Activated CD4-positive, alpha-beta memory T cell treated with anti-CD3 and anti-CD28 coated beads, Interleukin-2, amount 10 ng/mL, durations not matched to agents 7 days and 5 days (primary cell): Measurements from ENCODE around the gene SDHAF1. TPM values are rescaled to one million over a fixed set of nuclear protein-coding genes. Genes with fewer than 3 reads are reported as not detected.

Source experiments
- CTCF ChIA-PET: fragments of 350-600 bp; sonication (Branson Sonifier 250); formaldehyde crosslinking; loops from one replicate; lab custom pipeline; 2021; ENCODE audit warnings: antibody characterized with exemption, inconsistent platforms; lab: Charles Lee
- POLR2A ChIA-PET: fragments of 350-600 bp; sonication (Branson Sonifier 250); formaldehyde crosslinking; loops from one replicate; lab custom pipeline; 2021; ENCODE audit warnings: antibody characterized with exemption; lab: Charles Lee
- DNase-seq: peaks from one replicate; pipeline ENCODE4 v3.0.0-alpha.2; 2020
- H3K27ac Mint-ChIP-seq: one replicate; pipeline ENCODE4 v1.8.0; 2021; ENCODE audit warnings: mild to moderate bottlenecking, mixed read lengths
- H3K27me3 Mint-ChIP-seq: one replicate; pipeline ENCODE4 v1.8.0; 2021; ENCODE audit warnings: mixed read lengths
- H3K36me3 Mint-ChIP-seq: one replicate; pipeline ENCODE4 v1.8.0; 2021; ENCODE audit warnings: low read depth, mixed read lengths
- H3K4me1 Mint-ChIP-seq: one replicate; pipeline ENCODE4 v1.8.0; 2021; ENCODE audit warnings: mixed read lengths
- H3K4me3 Mint-ChIP-seq: one replicate; pipeline ENCODE4 v1.8.0; 2021; ENCODE audit warnings: mild to moderate bottlenecking, mixed read lengths
- H3K9me3 Mint-ChIP-seq: one replicate; pipeline ENCODE4 v1.8.0; 2021; ENCODE audit warnings: mixed read lengths
- total RNA-seq, 2 experiments: library from RNA; stranded (reverse); gene quantifications; one replicate each; pipeline ENCODE4 v1.2.3, GENCODE V29; 2021

SDHAF1 gene
- total RNA-seq, 2 experiments from 2014 or later = 17.3 to 18.3 TPM

DNA sequence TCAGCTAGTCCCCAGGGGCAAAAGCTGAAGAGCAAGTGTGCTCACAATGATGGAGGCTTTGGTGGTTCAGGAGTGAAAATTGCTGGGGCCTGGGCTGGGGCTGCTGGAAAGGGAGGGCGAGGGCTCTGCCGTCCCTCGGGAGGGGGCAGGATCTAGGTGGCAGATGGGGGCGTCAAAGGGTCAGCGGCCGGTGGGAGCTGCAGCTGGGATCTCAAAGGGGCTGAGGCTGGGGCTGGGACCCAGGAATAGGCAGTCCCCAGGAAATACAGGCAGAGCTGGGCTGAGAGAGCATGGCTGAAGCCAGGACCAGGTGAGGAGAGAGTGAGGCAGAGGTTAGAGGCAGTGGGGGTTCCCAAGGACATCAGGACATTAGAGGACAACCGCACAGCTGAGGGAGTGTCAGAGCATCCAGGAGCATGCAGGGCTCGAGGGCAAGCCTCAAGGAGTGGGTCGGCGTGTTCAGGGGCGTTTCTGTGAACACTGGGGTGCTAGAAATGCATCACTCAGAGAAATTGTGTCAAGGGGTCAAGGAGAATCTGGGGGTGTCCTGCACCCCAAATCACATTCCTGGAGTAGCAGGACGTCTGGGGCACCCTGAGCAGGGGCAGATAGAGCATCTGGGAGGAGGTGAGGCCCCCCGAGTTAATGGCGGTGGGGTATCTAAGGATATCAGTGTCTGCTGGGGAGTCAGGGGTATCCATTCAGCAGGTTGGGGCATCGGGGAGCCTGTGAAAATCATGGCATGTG lies 14.8 kb downstream of the SDHAF1 start:
- peaks cover 8% of the 10 kb centered on the region for H3K36me3 Mint-ChIP-seq
- H3K27me3 Mint-ChIP-seq = no peaks in the 10 kb centered on the region
- H3K4me3 Mint-ChIP-seq = peak overlapping the region; percentile 40
- ChIA-PET CTCF (interaction anchor here (1.2 kb wide), 1 partner anchor 12 kb away, joined by 3 read pairs; no protein-coding TSS in a partner anchor), POLR2A (interaction anchor here (0.9 kb wide), 1 partner anchor 14 kb away, joined by 3 read pairs; no protein-coding TSS in a partner anchor)
- H3K9me3 Mint-ChIP-seq = no peaks in the 10 kb centered on the region
- no peak for DNase-seq
- peaks cover 35% of the 10 kb centered on the region for H3K4me1 Mint-ChIP-seq
- no peak overlapping the region for H3K27ac Mint-ChIP-seq

DNA sequence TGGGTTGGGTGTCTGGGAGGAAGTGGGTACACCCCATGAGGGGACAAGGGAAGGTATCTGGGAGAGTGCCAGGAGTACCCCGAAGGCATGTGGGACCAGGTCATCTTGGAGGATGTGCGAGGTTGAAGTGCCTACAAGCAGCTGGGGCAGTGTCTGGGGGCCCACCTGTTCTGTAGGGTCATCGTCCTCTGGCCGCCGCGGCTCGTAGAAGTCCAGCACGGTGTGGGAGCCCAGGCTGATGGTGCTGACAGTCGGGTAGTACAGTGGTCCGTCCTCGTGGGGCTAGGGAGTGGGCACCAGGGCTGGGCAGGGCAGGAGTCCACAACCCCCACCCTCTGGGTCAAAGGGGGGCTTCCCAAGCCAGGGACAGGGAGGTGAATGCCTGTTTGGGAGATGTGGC lies 15.4 kb downstream of the SDHAF1 start:
- Mint-ChIP-seq H3K9me3 (no peaks in the 10 kb centered on the region), H3K4me1 (peaks cover 41% of the 10 kb centered on the region), H3K27me3 (no peaks in the 10 kb centered on the region), H3K4me3 (no peak overlapping the region), H3K27ac (no peak overlapping the region), H3K36me3 (peaks cover 8% of the 10 kb centered on the region)
- no peak for DNase-seq
- ChIA-PET POLR2A (interaction anchor here (0.9 kb wide), 1 partner anchor 15 kb away, joined by 3 read pairs; no protein-coding TSS in a partner anchor), CTCF (no interaction called here)

DNA sequence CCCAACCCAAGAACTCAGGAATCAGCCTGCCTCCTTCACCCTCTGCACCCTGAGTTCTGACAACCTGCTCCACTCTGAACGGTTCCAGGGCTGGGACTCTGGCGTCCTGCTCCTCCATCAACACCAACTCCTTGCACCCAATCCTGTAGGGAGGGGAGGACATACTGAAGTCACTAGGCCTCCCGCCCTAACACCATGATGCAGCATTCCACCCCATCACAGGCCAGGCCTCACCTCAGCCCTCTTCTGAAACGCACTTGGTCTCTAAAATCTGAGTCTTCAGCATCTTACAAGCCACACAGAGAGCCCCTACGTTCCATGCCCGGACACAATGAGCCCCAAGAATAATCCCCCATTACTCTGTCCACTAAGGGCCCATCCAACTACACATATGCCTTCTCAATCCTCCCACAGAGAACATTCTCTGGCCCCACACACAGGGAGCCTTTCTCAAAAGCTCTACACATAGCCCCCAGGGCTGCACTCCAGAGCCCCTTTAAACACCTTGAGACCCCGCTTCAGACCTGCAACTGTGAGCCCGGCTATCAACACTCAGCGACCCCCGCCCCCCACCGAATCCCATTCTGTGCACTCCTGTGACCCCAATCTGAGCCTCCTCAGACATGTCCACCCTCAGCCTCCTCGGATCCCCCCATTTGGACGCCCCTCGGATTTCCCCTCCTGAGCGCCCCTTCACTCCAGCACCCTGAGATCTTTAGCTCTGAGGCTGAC lies 18.5 kb downstream of the SDHAF1 start:
- Mint-ChIP-seq H3K4me3 (peak overlapping the region; percentile 93), H3K27ac (peak overlapping the region; percentile 89), H3K27me3 (no peaks in the 10 kb centered on the region), H3K36me3 (peaks cover 12% of the 10 kb centered on the region), H3K9me3 (no peaks in the 10 kb centered on the region), H3K4me1 (peaks cover 48% of the 10 kb centered on the region)
- POLR2A ChIA-PET = interaction anchor here (0.9 to 2.8 kb wide), 11 partner anchors 9 to 365 kb away, joined by 3 to 16 read pairs (median 4); partner anchors contain the start of genes COX6B1, POLR2I, SDHAF1 and TBCB
- no peak for DNase-seq
- CTCF ChIA-PET = interaction anchor here (0.7 to 2.1 kb wide), 8 partner anchors 16 to 131 kb away, joined by 3 to 10 read pairs (median 4); partner anchors contain the start of gene THAP8

DNA sequence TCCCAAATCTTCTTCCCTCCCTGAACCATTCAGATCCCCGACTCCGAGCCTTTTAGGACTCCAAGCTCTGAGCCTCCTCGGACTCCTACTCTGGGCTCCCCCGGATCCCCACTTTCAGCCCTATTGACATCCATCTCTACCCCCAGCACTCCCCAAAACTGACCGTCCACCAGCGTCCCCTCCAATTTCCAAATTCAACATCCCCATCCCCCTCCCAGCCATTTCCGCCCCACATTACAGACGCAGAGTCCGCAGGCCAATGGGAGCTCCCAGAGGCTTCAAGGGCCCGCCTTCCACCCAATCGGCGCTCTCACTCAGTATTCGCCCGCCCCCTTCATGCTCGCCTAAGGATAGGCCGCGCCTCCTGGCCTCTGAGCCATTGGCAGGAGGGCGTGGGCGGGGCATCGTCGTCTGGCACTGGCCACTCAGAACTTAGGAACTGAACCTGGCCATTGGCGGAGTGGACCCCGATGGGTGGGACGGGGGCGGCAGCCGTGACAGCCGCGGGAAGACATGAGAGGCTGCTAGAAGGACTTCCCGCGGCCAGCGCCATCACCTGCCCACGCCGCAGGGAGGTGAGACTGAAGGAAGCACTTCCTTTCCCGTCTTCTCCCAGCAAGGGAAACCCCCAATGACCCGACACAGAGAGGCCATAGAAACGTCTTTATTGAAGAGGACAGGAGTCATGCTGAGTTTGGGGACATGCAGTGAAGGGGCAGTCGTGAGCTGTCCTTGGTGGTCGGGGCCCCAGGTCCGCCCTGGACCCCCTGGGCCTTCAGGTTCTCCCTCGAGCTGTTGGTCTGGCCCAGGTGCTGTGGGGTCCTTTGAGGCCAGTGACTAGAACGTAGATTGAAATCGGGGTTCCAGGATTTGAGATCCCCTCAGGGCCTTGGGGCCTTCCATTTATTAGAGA lies 19.3 kb downstream of the SDHAF1 start, which contains the start of gene ALKBH6:
Gene ALKBH6 (minus strand): TSS at position 202 of the 913 bp plus-strand sequence. CDS start 816 bp downstream, outside the sequence.
- peak within 1 kb of the TSS; percentile 93 for H3K4me3 Mint-ChIP-seq
- CTCF ChIA-PET = interaction anchor here (0.7 to 2.1 kb wide), 8 partner anchors 16 to 132 kb away, joined by 3 to 10 read pairs (median 4); partner anchors contain the start of gene THAP8
- POLR2A ChIA-PET = interaction anchor here (0.9 to 2.8 kb wide), 12 partner anchors 10 to 366 kb away, joined by 3 to 16 read pairs (median 5); partner anchors contain the start of genes COX6B1, POLR2I, SDHAF1 and TBCB
- peaks cover 45% of the 10 kb centered on the region for H3K4me1 Mint-ChIP-seq
- peaks cover 12% of the 10 kb centered on the region for H3K36me3 Mint-ChIP-seq
- no peaks in the 10 kb centered on the region for H3K27me3 Mint-ChIP-seq
- peak within 1 kb of the TSS; percentile 89 for H3K27ac Mint-ChIP-seq
- H3K9me3 Mint-ChIP-seq = no peaks in the 10 kb centered on the region
- peak; percentile 100 for DNase-seq

DNA sequence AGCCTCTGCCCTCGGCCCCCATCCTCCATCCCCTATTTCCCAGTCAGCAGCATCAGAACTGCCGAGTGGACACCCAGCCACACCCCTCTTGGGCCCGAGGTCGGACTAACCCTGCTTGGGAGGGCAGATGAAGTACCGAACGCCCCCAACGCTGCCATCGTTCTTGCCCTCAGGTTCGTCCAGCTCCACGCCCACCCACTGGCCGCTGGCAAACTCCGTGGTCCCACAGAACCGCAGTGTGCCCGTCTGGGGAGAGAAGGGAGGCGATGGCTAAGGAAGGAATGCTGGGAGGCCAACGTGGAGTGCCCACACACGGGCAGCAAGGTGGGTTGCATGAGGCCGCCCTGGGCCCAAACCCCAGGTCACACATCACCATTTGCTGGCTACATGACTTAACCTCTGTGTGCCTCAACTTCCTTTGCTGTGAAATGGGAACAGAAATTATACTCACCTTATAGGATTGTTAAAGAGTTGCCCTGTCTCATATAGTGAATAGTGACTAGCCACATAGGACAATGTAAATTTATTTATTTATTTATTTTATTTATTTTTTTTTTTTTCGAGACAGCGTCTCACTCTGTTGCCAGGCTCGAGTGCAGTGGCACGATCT lies 24.2 kb downstream of the SDHAF1 start:
- Mint-ChIP-seq H3K27me3 (no peaks in the 10 kb centered on the region), H3K36me3 (peaks cover 24% of the 10 kb centered on the region), H3K4me1 (peaks cover 20% of the 10 kb centered on the region), H3K4me3 (no peak overlapping the region), H3K9me3 (no peaks in the 10 kb centered on the region), H3K27ac (no peak overlapping the region)
- CTCF ChIA-PET = interaction anchor here (0.7 kb wide), 1 partner anchor 15 kb away, joined by 3 read pairs; no protein-coding TSS in a partner anchor
- POLR2A ChIA-PET = no interaction called here
- DNase-seq = no peak

DNA sequence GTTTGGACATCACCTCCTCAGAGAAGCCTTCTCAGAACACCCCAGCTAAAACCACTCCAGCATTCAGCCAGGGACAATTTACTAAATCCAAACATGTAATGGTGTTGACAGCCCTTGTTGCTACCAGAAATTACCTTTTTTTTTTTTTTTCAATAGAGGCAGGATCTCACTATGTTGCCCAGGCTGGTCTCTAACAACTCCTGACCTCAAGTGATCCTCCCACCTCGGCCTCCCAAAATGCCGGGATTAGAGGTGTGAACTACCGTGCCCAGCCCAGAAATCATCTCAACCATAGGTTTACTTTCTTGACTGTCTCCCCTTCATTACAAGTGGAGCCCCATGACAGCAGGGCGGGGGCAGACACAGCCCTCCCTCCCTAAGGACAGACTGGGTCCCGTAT lies 28.4 kb downstream of the SDHAF1 start:
- no peaks in the 10 kb centered on the region for H3K9me3 Mint-ChIP-seq
- H3K4me3 Mint-ChIP-seq = no peak overlapping the region
- peaks cover 22% of the 10 kb centered on the region for H3K36me3 Mint-ChIP-seq
- no peaks in the 10 kb centered on the region for H3K4me1 Mint-ChIP-seq
- ChIA-PET CTCF (no interaction called here), POLR2A (no interaction called here)
- DNase-seq = no peak
- no peaks in the 10 kb centered on the region for H3K27me3 Mint-ChIP-seq
- H3K27ac Mint-ChIP-seq = no peak overlapping the region

DNA sequence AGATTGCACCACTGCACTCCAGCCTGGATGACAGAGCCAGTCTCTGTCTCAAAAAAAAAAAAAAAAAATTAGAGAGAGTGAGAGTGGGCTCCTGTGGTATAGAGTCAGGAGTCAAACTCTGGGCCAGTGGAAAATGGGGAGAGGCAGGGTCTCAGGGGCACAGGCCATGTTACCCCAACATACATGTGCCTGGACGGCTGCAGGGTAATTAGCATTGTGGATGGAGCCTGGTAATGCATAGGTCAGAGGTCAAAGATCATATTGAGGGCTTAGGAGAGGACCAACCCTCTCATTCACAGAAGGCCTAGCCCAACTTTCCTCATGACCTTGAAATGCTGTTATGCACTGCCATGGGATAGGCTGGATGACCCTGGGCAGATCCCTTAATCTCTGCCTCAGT lies 30.6 kb downstream of the SDHAF1 start:
- Mint-ChIP-seq H3K36me3 (peaks cover 21% of the 10 kb centered on the region), H3K4me3 (no peak overlapping the region), H3K27ac (no peak overlapping the region), H3K4me1 (no peaks in the 10 kb centered on the region), H3K27me3 (no peaks in the 10 kb centered on the region), H3K9me3 (no peaks in the 10 kb centered on the region)
- no peak for DNase-seq
- CTCF ChIA-PET = interaction anchor here (0.7 kb wide), 1 partner anchor 515 kb away, joined by 4 read pairs; no protein-coding TSS in a partner anchor
- POLR2A ChIA-PET = no interaction called here

DNA sequence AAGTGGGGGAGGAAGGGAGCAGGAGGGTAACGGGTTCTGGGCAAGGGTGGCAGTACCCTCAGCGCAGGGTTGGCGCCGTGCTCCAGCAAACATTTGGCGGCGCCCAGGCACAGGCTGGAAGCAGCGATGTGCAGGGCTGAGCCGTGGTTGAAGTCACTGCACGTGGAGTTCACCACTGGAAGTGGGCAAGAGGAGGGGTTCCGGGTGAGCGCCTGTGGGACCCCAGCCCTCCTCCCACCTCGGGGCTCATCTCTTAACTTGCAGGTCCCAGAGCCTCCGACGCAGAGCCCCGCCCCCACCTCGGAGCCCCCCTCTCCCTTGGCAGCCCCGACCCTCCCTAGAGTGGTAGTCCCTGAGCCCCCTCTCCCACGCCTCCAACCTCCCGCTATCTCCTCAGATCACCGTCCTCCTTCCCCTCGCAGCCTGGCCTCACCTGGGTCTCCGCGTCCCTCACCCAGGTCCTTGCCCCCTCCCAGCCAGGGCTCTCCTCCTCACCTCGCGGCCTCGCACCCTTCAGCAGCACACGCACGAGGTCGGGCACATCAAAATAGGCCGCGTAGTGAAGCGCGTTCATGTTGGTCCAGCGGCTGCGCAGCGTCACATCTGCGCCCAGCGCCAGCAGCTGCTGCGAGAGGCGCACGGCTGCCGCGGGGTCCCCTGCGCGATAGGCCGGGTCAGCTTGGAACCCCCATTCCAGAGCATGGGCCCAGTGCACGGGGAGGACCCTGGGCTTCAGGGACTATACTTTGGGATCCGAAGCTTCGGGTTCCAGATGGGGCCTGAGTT lies 31.3 kb downstream of the SDHAF1 start:
- H3K36me3 Mint-ChIP-seq = peaks cover 14% of the 10 kb centered on the region
- POLR2A ChIA-PET = no interaction called here
- CTCF ChIA-PET = no interaction called here
- no peak overlapping the region for H3K4me3 Mint-ChIP-seq
- no peaks in the 10 kb centered on the region for H3K27me3 Mint-ChIP-seq
- DNase-seq = no peak
- peak overlapping the region; percentile 11 for H3K27ac Mint-ChIP-seq
- H3K4me1 Mint-ChIP-seq = no peaks in the 10 kb centered on the region
- no peaks in the 10 kb centered on the region for H3K9me3 Mint-ChIP-seq

DNA sequence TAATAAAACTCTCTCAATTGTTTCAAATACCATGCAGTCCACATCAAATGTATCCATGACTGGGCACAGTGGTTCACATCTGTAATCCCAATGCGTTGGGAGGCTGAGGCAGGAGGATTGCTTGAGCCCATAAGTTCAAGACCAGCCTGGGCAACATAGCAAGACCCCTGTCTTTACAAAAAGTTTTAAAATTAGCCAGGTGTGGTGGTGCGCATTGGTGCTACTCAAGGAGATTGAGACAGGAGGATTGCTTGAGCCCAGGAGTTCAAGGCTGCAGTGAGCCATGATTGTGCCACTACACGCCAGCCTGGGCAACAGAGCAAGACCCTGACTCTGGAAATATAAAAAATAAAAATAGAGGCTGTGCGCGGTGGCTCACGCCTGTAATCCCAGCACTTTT lies 32.7 kb downstream of the SDHAF1 start:
- H3K27me3 Mint-ChIP-seq = no peaks in the 10 kb centered on the region
- POLR2A ChIA-PET = no interaction called here
- H3K4me1 Mint-ChIP-seq = peaks cover 3% of the 10 kb centered on the region
- CTCF ChIA-PET = no interaction called here
- no peak overlapping the region for H3K27ac Mint-ChIP-seq
- H3K36me3 Mint-ChIP-seq = peaks cover 13% of the 10 kb centered on the region
- DNase-seq = no peak
- H3K4me3 Mint-ChIP-seq = no peak overlapping the region
- no peaks in the 10 kb centered on the region for H3K9me3 Mint-ChIP-seq

DNA sequence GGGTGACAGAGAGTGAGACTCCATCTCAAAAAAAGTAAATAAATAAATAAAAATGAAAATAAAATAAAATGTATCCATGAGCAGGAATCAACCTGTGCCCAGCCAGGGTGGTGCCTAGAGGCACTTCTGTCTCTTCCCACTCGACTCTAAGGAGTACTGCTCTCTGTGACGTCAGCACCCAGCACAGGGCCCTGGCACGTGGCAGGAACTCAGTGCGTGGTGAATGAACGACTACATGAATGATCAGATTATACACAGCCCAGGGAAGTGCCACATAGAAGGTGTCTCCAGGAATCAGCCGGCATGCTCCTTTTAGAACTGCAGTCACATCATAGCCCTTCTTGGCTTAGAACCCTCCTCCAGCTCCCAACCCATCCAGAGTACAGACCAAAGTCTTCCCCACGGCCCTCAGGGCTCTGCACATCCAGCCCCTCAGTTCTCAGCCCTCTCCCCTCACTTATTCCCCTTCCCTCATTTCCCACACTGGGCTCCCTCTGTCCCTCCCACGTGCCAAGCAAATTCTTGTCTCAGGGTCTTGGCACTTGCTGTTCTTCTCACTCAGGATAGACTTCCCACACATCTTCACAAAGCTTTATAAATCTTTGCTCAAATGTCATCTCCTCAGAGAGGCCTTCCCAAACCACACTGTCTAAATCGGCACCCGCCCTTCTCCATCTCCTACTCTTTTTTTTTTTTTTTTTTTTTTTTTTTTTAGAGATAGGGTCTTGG lies 33.5 kb downstream of the SDHAF1 start:
- Mint-ChIP-seq H3K4me3 (no peak overlapping the region), H3K27ac (no peak overlapping the region), H3K4me1 (peaks cover 8% of the 10 kb centered on the region), H3K27me3 (no peaks in the 10 kb centered on the region), H3K9me3 (no peaks in the 10 kb centered on the region), H3K36me3 (peaks cover 7% of the 10 kb centered on the region)
- POLR2A ChIA-PET = no interaction called here
- DNase-seq = no peak
- CTCF ChIA-PET = interaction anchor here (0.6 kb wide), 1 partner anchor 449 kb away, joined by 3 read pairs; no protein-coding TSS in a partner anchor
